HG02981 (cell line): ENCODE data around the gene TAOK3.

Experiments used
- ATAC-seq: cut with Tn5 transposase; IDR thresholded peaks from one replicate; pipeline ENCODE4 v1.9.1; 2021; ENCODE audit warnings: mild to moderate bottlenecking, moderate library complexity; ENCODE audit not compliant: unreplicated experiment

TAOK3 gene

GRCh38 chr12:118219772-118220171, 152.9 kb downstream of the TAOK3 start:
- ATAC-seq = no peak

- no peak for ATAC-seq
Observed at GRCh38 chr12:118219106-118219505, 153.6 kb downstream of the TAOK3 start.

- ATAC-seq = no peak
Observed at GRCh38 chr12:118213452-118213851, 159.3 kb downstream of the TAOK3 start.

GRCh38 chr12:118212606-118213005, 160.1 kb downstream of the TAOK3 start:
- no peak for ATAC-seq

GRCh38 chr12:118206107-118206412, 166.6 kb downstream of the TAOK3 start:
- ATAC-seq = no peak

GRCh38 chr12:118193958-118194357, 178.7 kb downstream of the TAOK3 start:
- no peak for ATAC-seq

- ATAC-seq = no peak
Observed at GRCh38 chr12:118193477-118193876, 179.2 kb downstream of the TAOK3 start.

GRCh38 chr12:118190266-118190665, 182.4 kb downstream of the TAOK3 start:
- ATAC-seq = no peak

- no peak for ATAC-seq
Observed at GRCh38 chr12:118189741-118190191, 182.9 kb downstream of the TAOK3 start.

GRCh38 chr12:118188690-118189371, 183.9 kb downstream of the TAOK3 start:
- ATAC-seq = no peak

- ATAC-seq = no peak
Observed at GRCh38 chr12:118187751-118188435, 184.8 kb downstream of the TAOK3 start.

- ATAC-seq = no peak
Observed at GRCh38 chr12:118185602-118186397, 186.9 kb downstream of the TAOK3 start.

GRCh38 chr12:118183711-118184110, 189.0 kb downstream of the TAOK3 start:
- ATAC-seq = no peak

GRCh38 chr12:118183155-118183554, 189.6 kb downstream of the TAOK3 start:
- ATAC-seq = peak; percentile 46

GRCh38 chr12:118175823-118176447, 196.8 kb downstream of the TAOK3 start:
- peak; percentile 92 for ATAC-seq

- peak; percentile 99 for ATAC-seq
Observed at GRCh38 chr12:118166946-118167345, 205.8 kb downstream of the TAOK3 start.

GRCh38 chr12:118164798-118165486, 207.8 kb downstream of the TAOK3 start:
- no peak for ATAC-seq

GRCh38 chr12:118160536-118160935, 212.2 kb downstream of the TAOK3 start:
- no peak for ATAC-seq

GRCh38 chr12:118151755-118152154, 221.0 kb downstream of the TAOK3 start:
- no peak for ATAC-seq

- no peak for ATAC-seq
Observed at GRCh38 chr12:118150625-118151024, 222.1 kb downstream of the TAOK3 start.

GRCh38 chr12:118148287-118148686, 224.4 kb downstream of the TAOK3 start:
- ATAC-seq = no peak
